Measurements from ENCODE around the gene DMKN.

DNA sequence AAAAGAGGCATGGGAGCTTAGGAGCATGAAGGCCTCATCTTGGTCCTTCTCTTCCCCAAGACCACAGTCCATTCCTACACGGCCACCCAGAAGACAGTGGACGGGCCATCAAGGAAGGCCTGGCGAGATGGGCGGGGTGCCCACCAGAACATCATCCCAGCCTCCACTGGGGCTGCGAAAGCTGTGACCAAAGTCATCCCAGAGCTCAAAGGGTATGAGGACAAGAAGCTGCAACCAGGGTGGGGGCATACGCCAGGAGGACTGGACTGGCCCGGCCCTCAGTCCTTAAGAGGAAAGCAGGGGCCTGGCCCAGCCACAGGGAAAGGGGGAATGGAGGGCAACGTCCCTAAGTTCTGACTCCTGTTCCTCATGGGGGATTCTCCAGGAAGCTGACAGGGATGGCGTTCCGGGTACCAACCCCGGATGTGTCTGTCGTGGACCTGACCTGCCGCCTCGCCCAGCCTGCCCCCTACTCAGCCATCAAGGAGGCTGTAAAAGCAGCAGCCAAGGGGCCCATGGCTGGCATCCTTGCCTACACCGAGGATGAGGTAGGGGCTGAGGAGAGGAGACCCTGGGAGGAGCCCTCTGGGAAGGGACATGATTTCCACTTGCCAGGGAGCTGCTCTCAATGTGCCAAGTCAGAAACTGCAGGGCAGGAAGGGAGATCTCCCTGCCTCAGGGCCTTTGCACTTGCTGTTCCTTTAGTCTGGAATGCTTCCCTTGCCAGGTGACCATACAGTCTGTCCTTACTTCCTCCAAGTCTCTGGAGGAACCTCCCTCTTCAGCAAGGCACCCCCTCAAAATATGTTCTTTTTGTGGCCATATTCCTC is 30.0 kb upstream of the DMKN start:
- TF ChIP-seq POLR2A (IDR thresholded peaks at IDR 0.05; ENCODE audit: low read depth, low read length) = no peak
- TF ChIP-seq TAF1 (IDR thresholded peaks at IDR 0.05; ENCODE audit: borderline replicate concordance, low read depth, low read length) = no peak

Measured in GM12892 (cell line).